HG03159 (cell line): ENCODE data around the gene CDK4.

ENCODE experiments used
- ATAC-seq: cut with Tn5 transposase; IDR thresholded peaks from one replicate; pipeline ENCODE4 v1.9.1; 2021; ENCODE audit warnings: mild to moderate bottlenecking, moderate library complexity; ENCODE audit not compliant: unreplicated experiment

CDK4 gene

DNA sequence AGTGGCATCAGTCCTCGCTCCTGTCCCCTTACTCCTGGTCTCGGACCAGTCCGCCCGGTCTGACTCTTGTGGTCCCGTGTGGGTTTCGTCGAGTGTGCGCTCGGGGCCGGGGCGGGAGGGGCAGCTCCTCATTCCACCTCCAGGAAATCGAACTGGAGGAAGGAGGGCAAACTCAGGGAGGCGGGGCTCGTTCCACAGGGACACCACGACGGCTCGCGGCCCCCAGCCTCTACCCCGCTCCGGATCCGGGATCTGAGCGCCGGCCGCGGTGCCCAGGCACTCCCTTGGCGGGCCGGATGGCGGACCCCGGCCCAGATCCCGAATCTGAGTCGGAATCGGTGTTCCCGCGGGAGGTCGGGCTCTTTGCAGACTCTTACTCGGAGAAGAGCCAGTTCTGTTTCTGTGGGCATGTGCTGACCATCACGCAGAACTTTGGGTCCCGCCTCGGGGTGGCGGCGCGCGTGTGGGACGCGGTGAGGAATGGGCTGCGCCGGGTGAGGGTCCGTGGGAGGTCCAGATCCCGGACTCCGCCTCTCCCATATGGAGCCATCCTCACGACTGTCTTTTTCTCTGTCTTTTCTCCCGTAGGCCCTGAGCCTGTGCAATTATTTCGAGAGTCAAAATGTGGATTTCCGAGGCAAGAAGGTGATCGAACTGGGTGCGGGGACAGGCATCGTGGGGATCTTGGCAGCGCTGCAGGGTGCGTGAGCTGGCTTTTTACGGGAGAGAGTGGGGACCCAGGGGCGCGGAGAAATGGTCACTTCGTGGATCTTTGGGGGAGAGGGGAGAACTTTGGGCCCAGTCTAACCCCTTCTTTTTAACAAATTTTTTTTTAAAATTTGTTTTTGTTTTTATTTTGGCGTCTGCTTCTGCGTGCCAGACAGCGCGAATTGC, 20.6 kb upstream of the CDK4 start, which contains the start of gene EEF1AKMT3:
TSS of gene EEF1AKMT3 (plus strand) at position 186 of the 894 bp plus-strand sequence. CDS start at position 297, 111 bp downstream.
- peak; percentile 3 for ATAC-seq

- peak; percentile 85 for ATAC-seq
These were observed 19.8 kb upstream of the CDK4 start, which contains the start of gene METTL1 for GRCh38 chr12:57771873-57772428. TSS of gene METTL1 (minus strand) at chr12:57772105. CDS start at chr12:57772083, 22 bp downstream.

DNA sequence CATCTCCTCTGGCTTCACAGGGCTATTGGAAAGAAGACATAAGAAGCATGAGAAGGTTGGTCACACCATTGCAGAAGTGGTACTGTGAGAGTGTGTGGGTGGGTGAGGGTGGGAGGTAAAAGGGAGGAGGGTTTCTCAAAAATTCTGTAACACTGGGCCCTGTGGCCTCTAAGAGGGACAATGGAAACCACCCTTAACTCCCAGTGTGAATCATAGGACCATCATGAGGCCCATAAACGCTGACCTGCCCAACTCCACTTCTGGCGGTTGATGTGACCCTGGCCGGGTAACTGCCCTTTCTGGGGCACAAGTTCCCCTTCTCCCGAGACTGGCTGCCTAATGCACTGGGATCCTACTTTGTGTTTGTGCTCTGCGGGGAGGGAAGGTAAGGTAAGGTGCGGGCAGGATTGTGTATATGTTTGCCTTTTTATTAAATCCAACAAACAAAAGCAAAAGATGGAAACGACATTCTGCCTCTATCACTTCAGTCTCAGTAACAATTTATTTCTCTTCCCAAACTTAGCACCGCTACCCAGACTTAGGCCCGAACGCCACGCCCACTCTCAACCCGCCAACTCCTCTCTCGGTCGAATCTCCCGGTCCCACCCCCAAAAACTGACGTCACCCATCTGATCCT, 19.2 kb upstream of the CDK4 start:
- peak; percentile 68 for ATAC-seq

DNA sequence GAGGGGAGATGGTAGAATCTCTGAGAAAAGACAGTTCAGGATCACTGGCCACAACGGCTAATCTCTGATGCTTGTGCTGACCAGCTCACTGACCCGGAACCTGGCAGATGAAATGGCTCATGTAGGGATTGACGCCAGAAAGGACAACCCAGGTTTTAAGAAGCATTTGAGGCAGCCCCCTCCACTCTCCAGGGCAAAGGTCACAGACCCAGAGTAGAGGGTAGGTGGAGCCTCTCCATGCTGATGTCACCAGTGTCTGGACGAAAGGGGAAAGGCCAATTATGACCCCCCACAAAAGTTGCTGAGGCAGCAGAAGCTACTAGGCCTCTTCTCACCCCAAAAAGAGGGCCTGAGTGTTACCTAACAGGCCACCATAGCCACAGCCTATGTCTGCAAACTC, 18.6 kb upstream of the CDK4 start:
- ATAC-seq, result no peak

GRCh38 chr12:57769594-57769993, 17.5 kb upstream of the CDK4 start:
- no peak for ATAC-seq

GRCh38 chr12:57767876-57768275, 15.8 kb upstream of the CDK4 start:
- no peak for ATAC-seq

DNA sequence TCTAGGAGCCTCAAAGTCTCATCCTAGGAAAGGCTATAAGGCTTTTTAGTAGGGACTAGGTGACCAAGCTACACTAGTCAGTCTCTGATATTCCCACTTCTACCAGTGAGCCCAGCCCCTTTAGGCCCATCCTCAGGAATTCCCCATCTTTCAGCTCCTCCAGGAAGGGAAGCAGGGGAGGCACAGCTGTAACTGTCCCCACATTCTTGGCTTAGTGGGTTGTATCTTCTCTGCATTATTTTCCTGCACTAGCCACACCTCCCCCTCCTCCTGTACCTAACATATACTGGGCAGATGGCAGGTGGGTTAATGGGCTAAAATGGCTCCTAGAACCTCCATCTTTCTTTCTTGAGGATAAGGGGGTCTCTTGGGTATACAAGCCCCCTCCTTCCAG, 15.2 kb upstream of the CDK4 start:
- ATAC-seq, result no peak

DNA sequence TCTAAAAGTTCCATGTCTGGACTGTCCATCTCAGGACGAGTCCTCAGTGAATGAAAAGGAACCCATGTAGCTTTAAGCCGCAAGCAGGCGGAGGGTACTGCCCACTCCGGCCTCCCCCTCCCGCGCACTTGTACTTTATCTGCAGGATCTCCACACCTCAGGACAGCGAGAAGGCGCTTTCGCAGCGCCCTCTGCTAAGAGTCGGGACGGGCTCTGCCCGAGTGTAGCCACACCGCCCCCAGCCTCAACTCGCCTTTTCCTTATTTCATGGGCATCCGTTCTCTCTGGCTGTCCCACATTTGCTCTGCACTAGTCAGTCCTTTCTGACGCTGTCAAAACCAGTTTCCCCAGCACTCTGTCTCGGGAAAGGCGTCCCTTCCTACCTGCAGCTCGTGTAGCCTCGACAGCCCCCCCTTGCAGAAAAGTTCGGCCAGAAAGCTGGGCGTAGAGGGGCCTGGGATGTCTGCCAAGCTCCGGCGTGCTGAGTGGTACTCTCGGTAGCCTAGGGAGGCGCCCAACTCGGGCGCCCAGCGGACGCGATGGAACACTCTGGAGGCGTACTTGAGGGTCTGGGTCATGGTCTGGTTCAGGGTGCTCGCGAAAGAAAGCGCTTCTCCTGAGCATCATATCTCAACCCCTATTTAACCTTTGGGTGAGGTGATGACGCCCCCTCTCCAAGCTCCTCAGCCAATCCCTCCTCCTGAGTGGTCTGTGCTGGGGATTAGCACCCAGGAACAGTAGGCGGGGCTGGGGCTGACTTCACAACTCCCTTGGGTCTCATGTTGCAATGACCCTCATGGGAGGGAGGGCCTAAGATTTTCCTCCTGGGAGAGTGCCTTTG, 14.6 kb upstream of the CDK4 start, which contains the start of gene CYP27B1:
TSS of gene CYP27B1 (minus strand) at position 615 of the 841 bp plus-strand sequence. CDS start at position 578, 37 bp downstream.
- no peak for ATAC-seq

DNA sequence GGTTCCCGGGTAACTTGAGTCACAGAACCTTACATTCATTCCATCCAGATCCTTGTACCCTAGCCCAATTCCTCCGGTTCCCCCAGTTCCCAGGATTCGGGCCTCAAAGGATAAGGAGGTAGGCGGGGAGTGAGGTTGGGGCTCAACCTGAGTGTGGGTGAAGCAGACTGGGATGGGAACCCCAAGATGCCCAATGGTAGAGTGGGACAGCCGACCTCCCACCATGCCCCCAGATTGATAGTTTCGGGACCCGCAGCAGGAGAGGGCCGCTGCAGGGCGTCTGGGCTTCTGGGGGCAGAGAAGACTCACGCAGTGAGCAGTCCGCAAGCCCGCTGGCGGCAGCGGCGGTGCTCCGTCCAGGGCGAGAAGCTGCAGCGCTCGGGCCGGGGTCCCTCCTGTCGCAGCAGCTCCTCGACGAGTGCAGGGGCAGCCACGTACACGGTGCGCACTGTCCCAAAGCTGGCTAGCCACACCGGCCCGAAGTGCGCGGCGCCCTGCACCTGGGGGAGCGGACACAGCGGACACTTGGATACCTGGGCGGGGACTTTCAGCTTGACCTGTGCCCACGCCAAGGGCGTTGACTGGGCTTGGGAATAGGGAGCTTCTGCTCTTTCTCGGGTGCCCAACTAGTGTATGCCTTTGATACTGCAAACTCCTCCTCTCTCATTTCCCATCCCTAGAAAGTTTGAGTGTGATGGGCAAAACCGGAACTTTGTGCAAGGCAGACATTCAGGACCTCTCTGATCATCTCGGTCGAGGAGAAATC, 13.8 kb upstream of the CDK4 start:
- no peak for ATAC-seq

DNA sequence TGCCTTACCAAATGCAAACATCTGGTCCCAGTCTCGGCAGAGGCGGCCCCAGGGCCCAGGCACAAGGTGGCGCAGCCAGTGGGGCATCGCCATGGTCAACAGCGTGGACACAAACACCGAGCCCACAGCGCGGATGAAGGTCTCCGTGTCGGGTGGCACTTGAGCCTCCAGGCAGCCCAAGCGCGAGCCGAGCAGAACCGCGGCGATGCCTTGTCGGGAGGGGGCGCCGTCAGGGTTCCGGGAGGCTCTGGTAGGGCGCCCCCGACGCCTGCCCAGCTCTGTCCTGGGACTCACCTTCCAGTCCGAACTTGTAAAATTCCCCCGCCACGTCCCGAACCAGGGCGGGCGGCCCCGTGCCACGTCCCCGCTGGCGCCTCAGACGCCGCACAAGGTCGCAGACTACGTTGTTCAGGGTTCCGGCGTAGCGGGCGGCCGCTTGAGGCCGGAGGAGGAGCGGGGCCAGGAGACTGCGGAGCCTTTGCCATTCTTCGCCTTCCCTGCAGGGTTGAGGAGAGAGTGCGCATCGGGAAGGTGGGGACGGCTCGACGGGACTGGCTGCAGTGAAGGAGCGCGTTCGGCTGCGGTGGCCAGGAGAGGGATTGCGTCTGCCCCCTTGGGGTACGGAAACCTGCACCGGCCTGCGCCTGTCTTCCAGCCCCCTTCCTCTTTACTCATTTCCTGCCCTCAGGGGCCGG, 13.0 kb upstream of the CDK4 start:
- peak; percentile 57 for ATAC-seq

DNA sequence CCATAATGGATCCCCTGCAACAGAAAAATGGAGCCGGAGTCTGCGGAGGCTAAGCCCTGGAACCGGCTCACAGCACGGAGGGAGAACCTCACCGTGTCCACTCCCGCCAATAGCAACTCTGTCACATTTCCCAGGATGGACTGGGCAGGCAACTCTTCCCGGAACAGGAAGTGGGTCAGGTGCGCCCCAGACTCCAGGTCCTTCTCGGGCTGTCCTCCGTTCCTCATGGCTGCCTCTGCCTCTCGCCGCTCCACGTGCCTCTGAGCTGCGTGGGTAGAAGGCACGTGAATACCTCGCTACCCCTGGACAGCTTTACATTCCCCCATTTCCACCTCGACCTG, 12.5 kb upstream of the CDK4 start:
- ATAC-seq, result peak; percentile 10

DNA sequence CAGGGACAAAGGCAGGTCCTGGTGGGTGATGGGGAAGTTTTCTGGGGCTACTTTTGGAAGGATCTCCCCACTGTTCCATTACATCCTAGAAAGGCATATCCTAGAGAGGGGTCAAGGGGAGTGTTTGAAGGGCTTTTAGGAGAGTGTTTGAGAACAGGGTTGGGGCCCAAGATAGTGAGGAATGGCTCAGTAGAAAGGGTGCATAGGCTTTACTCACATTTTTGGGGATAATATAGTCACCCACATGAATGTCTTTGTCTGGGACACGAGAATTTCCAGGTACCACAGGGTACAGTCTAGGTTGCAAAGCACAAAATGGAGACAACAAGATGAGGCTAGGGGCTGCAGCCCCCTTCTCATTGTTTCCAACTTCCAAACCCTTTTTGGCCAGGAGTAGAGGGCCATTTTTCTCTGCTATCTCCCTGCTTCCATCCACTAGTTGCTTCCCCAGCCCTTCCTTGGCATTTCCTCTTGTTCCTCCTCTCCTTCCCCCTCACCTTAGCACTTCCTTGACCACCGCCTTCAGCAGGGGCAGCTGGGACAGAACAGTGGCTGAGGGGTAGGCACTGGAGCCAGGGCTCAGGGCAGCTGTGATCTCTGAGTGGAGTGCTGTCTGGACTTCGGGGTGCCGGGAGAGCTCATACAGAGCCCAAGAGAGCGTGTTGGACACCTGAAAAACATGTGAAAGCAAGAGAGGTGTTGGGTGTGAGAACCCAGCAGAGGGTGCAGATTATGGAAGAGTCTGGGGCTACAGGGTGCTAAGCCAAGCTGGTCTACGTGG, 12.0 kb upstream of the CDK4 start:
- ATAC-seq, result no peak

DNA sequence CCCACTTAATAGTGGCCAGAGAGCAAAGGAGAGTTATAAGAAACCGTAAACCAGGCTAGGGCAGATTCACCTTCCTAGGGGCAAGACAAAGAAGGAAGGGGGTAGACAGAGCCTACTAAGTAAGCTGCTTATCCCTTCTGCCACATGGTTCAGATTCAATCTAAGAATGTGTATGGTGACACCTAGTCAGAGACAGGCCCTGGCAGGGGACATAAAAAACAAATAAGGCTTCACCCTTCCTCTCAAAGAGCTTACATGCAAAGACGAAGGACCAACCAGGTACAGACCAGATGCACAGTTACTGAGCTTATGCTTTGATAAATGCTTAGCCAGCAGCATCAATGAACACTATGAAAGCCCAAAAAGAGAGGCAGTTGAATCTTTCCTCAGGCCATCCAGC, 10.4 kb upstream of the CDK4 start:
- no peak for ATAC-seq

GRCh38 chr12:57761391-57761998, 9.4 kb upstream of the CDK4 start:
- ATAC-seq, result no peak

DNA sequence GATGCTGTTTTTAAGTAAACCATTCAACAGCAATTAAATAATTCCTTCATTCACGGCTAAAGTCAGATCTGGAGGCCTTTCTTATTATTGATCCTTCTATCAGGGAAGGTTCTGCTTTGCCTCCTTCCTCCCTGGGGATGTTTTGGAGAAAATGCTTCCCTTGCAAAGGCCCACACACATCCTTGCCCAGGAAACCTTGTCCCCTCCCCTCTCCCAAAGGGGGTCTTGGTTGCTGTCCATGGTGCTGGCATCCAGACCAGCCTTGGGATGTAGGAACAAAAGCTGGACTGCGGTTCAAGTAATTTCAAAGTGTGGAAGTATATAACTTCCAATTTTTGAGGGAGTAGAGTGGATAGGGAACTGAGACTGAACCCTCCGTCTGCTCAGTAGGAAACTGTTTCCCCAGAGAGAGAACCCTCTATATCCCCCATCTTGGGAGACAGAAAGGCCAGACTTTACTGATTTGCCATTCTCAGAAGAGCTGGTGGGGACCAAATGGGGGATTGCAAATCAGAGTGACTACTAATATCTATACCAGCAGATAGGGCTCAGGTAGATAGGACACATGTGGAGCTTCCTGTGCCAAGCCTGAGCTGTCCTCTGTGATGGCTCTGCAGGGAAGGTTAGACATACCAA, 8.4 kb upstream of the CDK4 start:
- ATAC-seq, result no peak

DNA sequence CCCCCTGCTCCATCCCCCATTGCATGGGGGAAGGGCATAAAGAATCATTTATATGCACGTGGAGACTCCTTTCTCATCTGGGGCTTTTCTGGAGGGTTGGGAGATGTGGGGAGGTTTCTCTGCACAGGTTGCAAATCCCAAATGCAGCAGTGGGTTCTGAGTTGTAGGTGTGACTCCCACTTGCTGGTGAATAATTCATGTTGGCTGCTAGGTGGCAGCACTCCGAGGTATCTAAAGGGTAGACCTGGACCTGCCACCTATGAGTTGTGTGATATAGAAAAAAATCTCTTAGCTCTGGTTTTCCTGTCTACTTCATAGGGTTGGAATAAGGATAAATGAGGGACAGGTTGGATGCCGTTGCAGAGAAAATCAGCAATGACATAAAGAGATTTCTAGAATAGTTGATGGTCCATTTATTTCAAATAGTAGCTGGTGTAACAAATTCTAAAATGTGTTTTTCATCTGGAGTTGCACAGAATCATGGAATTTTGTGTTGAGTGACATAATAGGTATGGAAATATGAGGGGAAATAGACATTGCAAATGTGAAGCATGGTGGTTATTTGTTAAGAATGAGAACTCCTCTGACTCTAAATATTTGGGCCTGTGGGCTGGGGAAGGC, 7.4 kb upstream of the CDK4 start:
- no peak for ATAC-seq

GRCh38 chr12:57758552-57759359, 6.6 kb upstream of the CDK4 start:
- no peak for ATAC-seq
